Heart left ventricle (tissue), 13 donors: ENCODE data around the gene ARV1.

Source experiments
- POLR2A ChIP-seq, 2 donors: fragments of 450-650 bp; IDR thresholded peaks; one replicate each; pipeline ENCODE4 v1.6.1; 2017; ENCODE audit warnings: antibody characterized with exemption in 2 of 2, mild to moderate bottlenecking in 2 of 2, moderate library complexity in 2 of 2
- TF ChIP-seq, protein P1 (sequence below), 12 donors: fragments of 200-600 bp; sonication (generic) in 4 of 12; IDR thresholded peaks; one replicate each; pipeline versions ENCODE4 v1.5.0 to v1.8.0; 2018 to 2022; ENCODE audit warnings: antibody characterized with exemption in 12 of 12, mild to moderate bottlenecking in 5 of 12
- donor health status: ischemic (EF 13 %, LVEDD 7.1; RV severe dilation, severe dysfunction).
- donor health status: DM: no; HTN: yes; CAD: no.
- donor health status: DM: no; HTN: no; CAD: no.
- donor health status: ischemic (EF 25% LVEDD 6.9; RV normal size, moderate dysfunction).
- donor health status: ischemic (EF 25% LVEDD 5.7; RV mildly dilated, moderate dysfunction).
- donor health status: ischemic (EF 35%, LVEDD 5.7; RV mildly dilated, moderate dysfunction).
- donor health status: nonischemic (EF 11% LVEDD 7.7; RV severe dilation, severe dysfunction).
- donor health status: DM: yes; HTN: yes; CAD: no.
- donor health status: PGD.
- donor health status: ischemic (EF 29% LVEDD 5.4; RV normal size, mild dysfunction).
- donor health status: nonischemic (EF 23%, LVEDD 6.1; RV moderate dilation, normal function).

- TF ChIP-seq, protein P1, sequence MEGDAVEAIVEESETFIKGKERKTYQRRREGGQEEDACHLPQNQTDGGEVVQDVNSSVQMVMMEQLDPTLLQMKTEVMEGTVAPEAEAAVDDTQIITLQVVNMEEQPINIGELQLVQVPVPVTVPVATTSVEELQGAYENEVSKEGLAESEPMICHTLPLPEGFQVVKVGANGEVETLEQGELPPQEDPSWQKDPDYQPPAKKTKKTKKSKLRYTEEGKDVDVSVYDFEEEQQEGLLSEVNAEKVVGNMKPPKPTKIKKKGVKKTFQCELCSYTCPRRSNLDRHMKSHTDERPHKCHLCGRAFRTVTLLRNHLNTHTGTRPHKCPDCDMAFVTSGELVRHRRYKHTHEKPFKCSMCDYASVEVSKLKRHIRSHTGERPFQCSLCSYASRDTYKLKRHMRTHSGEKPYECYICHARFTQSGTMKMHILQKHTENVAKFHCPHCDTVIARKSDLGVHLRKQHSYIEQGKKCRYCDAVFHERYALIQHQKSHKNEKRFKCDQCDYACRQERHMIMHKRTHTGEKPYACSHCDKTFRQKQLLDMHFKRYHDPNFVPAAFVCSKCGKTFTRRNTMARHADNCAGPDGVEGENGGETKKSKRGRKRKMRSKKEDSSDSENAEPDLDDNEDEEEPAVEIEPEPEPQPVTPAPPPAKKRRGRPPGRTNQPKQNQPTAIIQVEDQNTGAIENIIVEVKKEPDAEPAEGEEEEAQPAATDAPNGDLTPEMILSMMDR (IDR thresholded peaks at IDR 0.05): no peak
- no peak for TF ChIP-seq POLR2A (IDR thresholded peaks at IDR 0.05)
Observed at GRCh38 chr1:231016966-231017365, 38.1 kb downstream of the ARV1 start.
